ENCODE data around the gene MEGF6.

MEGF6 gene

DNA sequence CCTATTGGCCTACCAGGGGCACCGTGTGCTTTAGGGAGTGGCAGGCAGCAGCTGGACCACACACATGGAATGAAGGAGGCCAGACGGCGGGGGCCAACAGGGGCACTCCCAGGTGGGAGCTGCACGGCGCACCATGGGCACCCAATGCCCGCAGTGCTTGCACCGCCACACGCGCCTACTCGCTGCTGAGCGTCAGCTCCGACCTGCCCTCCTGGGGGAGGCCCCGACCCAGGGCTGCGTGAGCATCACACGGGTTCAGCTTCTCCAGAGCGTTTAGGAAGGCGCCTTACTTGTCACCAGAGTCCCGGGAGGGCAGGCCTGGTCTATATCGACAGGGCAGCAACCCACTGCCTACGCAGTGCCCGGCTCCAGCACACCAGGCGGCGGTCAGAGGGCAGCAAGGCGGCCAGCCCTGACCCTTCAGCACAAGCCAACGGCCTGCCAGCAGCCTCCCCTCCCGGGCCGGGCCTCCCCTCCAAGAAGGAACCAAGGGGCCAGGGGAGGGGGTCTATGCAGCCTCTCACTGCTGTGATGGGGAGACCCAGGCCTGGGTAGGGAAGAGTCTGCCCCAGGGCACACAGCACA lies 91.9 kb downstream of the MEGF6 start:
- H3K36me3 ChIP-seq (ENCODE audit: control insufficient read depth, insufficient read depth, low read length), result no peaks in the 10 kb centered on the region
- no peak overlapping the region for H3K4me3 ChIP-seq (ENCODE audit: low read depth, low read length)
- no peaks in the 10 kb centered on the region for H3K27me3 ChIP-seq (ENCODE audit: control insufficient read depth, insufficient read depth, low read length)
- no peak overlapping the region for H3K9ac ChIP-seq
- H2AFZ ChIP-seq, result no peak overlapping the region
- no peak overlapping the region for H3K27ac ChIP-seq
- H3K79me2 ChIP-seq, result no peaks in the 10 kb centered on the region
- H3K4me1 ChIP-seq, result no peaks in the 10 kb centered on the region
- H3K4me2 ChIP-seq (ENCODE audit: low read length), result no peak overlapping the region
- TF ChIP-seq CTCF (IDR thresholded peaks at IDR 0.05), result no peak
- no peaks in the 10 kb centered on the region for H3K9me3 ChIP-seq (ENCODE audit: control insufficient read depth, low read length)

DNA sequence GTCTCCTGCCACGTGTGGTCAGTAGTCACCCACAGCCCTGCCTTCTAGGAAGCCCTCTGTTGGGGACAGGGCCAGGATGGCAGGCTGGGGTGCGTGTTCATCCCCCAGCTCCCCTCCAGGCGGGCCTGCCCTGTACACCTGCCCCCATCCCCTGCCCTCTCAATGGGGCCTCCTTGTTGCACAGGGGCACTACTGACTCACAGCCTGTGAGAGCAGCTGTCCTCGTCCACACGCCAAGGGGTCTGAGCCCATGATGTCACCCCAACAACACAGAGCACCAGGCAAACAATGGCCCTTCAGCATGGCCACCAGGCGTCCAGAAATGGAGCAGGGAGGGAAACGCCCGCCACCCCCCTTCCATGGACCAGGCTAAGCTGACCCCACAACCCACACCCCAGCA lies 92.6 kb downstream of the MEGF6 start:
- H3K27me3 ChIP-seq (ENCODE audit: control insufficient read depth, insufficient read depth, low read length), result no peaks in the 10 kb centered on the region
- no peak for TF ChIP-seq CTCF (IDR thresholded peaks at IDR 0.05)
- H3K36me3 ChIP-seq (ENCODE audit: control insufficient read depth, insufficient read depth, low read length), result no peaks in the 10 kb centered on the region
- no peak overlapping the region for H3K4me3 ChIP-seq (ENCODE audit: low read depth, low read length)
- no peak overlapping the region for H2AFZ ChIP-seq
- H3K27ac ChIP-seq, result no peak overlapping the region
- H3K4me1 ChIP-seq, result no peaks in the 10 kb centered on the region
- no peak overlapping the region for H3K4me2 ChIP-seq (ENCODE audit: low read length)
- no peaks in the 10 kb centered on the region for H3K79me2 ChIP-seq
- no peaks in the 10 kb centered on the region for H3K9me3 ChIP-seq (ENCODE audit: control insufficient read depth, low read length)
- no peak overlapping the region for H3K9ac ChIP-seq

GRCh38 chr1:3518256-3518655 lies 93.1 kb downstream of the MEGF6 start:
- no peak for TF ChIP-seq CTCF (IDR thresholded peaks at IDR 0.05)
- H3K4me3 ChIP-seq (ENCODE audit: low read depth, low read length), result no peak overlapping the region
- no peak overlapping the region for H3K9ac ChIP-seq
- H3K9me3 ChIP-seq (ENCODE audit: control insufficient read depth, low read length), result no peaks in the 10 kb centered on the region
- no peaks in the 10 kb centered on the region for H3K79me2 ChIP-seq
- H3K36me3 ChIP-seq (ENCODE audit: control insufficient read depth, insufficient read depth, low read length), result no peaks in the 10 kb centered on the region
- H3K27me3 ChIP-seq (ENCODE audit: control insufficient read depth, insufficient read depth, low read length), result no peaks in the 10 kb centered on the region
- H3K27ac ChIP-seq, result no peak overlapping the region
- no peak overlapping the region for H2AFZ ChIP-seq
- H3K4me2 ChIP-seq (ENCODE audit: low read length), result no peak overlapping the region
- no peaks in the 10 kb centered on the region for H3K4me1 ChIP-seq

DNA sequence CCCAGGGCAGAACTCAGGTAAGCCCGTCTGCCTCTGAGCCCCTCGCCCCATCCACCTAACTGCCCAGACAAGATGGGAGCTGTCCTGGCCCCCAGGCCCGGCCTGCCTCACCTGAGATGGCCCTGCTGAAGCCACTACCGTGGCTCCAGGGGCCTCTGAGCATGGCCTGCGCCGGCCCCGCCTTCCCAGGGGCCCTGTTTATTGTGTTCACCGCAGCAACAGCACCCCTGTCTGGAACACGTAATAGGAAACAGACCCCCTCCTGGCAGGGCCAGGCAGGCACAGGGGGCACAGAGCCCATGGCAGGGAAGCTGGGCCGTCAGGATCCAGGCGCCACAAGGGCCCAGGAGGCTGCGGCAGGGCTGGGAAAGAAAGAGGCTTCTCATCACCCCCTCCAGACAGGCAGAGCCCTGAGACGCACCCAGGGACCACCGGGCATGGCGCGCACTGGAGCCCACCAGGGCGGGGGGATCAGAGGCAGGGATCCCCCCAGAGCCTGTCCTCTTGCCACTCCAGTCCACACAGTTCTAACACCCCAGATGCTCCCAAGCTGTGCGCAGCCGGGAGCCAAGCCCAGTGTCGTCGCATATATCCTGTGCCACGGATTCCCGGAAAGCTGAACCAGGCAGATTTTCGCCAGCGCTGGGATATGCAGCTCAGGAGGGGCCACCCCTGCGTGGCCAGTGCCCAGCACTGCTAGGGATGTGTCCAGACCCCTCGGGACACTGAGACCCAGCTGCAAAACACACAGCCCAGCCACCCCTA lies 94.2 kb downstream of the MEGF6 start:
- no peaks in the 10 kb centered on the region for H3K27me3 ChIP-seq (ENCODE audit: control insufficient read depth, insufficient read depth, low read length)
- no peak overlapping the region for H3K27ac ChIP-seq
- no peaks in the 10 kb centered on the region for H3K9me3 ChIP-seq (ENCODE audit: control insufficient read depth, low read length)

More for the DNA sequence above, 94.2 kb downstream of the MEGF6 start:
- Histone ChIP-seq H3K4me2 (ENCODE audit: low read length) (no peak overlapping the region), H3K4me3 (ENCODE audit: low read depth, low read length) (no peak overlapping the region), H3K79me2 (no peaks in the 10 kb centered on the region), H3K9ac (no peak overlapping the region), H2AFZ (no peak overlapping the region), H3K4me1 (no peaks in the 10 kb centered on the region), H3K36me3 (ENCODE audit: control insufficient read depth, insufficient read depth, low read length) (no peaks in the 10 kb centered on the region)
- TF ChIP-seq CTCF (IDR thresholded peaks at IDR 0.05), result no peak

Data from parathyroid adenoma (tissue), 2 donors.